NCI-H345 (cell line): ENCODE measurements around the gene ZNF439.
"Not testable (repeated sequence)": the region's sequence is repeated elsewhere in the genome, so short reads cannot be mapped to it uniquely, and the experiment has no call there.

Source experiments
- DNase-seq: peaks from one replicate; lab custom pipeline; 2025; lab: John Stamatoyannopoulos, UW

The ZNF439 gene

GRCh38 chr19:11848594-11849469 is at the start of gene ZNF439:
TSS of gene ZNF439 (plus strand) at chr19:11848726. CDS start at chr19:11848868, 142 bp downstream.
- peak; percentile 68 for DNase-seq

DNA sequence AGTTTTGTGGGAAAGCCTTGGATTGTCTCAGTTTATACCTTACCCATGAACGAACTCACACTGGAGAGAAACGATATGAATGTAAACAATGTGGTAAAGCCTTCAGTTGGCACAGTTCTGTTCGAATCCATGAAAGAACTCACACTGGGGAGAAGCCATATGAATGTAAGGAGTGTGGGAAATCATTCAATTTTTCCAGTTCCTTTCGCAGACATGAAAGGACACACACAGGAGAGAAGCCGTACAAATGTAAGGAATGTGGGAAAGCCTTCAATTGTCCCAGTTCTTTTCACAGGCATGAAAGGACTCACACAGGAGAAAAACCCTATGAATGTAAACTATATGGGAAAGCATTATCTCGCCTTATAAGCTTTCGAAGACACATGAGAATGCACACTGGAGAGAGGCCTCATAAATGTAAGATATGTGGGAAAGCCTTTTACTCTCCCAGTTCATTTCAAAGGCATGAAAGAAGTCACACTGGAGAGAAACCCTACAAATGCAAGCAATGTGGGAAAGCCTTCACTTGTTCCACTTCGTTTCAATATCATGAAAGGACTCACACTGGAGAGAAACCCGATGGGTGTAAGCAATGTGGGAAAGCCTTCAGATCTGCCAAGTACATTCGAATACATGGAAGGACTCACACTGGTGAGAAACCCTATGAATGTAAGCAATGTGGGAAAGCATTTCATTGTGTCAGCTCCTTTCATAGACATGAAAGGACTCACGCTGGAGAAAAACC is 42.0 kb upstream of the ZNF439 start:
- no peak for DNase-seq

GRCh38 chr19:11807099-11807380 is 41.5 kb upstream of the ZNF439 start:
- DNase-seq: no peak

DNA sequence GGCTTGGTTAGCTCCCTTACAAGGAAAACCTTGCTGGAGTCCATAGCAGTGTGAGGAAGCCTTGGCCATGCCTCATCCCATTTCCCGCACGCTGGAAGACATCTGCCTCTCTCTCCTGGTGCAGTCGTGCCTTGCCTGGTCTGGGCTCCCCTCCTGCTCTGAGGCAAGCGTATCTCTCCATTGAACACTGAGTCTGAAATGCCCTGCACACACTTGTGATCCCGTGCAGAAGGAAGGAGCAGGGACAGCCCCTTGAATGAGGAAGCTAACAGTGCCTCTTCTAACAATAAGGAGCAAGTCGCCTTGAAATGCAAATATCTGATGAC is 34.9 kb upstream of the ZNF439 start:
- no peak for DNase-seq

GRCh38 chr19:11814029-11814699 is 34.4 kb upstream of the ZNF439 start, which contains the start of gene ZNF440:
TSS of gene ZNF440 (plus strand) at chr19:11814273. CDS start at chr19:11814448, 175 bp downstream.
- peak; percentile 61 for DNase-seq

- DNase-seq: no peak
Measured at GRCh38 chr19:11814700-11815035, 33.9 kb upstream of the ZNF439 start.

DNA sequence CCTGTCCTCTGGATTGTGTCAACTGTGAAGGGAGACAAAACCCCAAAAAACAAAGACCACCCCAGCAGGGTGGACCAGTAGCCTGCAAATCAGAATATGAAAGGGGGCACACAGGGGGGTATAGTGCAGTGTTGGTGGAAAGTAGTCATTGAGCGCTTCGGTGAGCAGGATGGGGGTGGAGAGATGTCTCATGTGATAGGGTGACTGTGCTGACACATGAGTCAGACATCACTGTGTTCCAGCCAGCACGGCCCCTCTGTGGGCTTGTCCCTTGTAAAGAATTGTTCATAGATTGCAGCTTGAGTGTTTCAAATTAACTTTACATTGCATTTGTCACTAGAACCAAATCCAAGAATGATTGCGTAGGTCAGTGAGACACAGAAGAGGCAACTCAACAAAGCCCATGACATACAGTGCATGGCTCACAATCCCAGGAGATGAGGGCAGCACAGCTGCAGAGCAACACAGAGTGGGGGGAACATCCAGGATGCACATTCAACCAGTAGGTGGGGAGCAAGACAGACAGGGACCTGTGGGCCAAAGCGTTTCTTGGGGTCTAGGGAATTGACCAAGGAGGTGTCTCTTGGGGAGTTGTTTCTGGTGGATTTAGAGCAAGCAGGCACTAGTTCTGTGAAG is 26.9 kb upstream of the ZNF439 start:
- no peak for DNase-seq

DNA sequence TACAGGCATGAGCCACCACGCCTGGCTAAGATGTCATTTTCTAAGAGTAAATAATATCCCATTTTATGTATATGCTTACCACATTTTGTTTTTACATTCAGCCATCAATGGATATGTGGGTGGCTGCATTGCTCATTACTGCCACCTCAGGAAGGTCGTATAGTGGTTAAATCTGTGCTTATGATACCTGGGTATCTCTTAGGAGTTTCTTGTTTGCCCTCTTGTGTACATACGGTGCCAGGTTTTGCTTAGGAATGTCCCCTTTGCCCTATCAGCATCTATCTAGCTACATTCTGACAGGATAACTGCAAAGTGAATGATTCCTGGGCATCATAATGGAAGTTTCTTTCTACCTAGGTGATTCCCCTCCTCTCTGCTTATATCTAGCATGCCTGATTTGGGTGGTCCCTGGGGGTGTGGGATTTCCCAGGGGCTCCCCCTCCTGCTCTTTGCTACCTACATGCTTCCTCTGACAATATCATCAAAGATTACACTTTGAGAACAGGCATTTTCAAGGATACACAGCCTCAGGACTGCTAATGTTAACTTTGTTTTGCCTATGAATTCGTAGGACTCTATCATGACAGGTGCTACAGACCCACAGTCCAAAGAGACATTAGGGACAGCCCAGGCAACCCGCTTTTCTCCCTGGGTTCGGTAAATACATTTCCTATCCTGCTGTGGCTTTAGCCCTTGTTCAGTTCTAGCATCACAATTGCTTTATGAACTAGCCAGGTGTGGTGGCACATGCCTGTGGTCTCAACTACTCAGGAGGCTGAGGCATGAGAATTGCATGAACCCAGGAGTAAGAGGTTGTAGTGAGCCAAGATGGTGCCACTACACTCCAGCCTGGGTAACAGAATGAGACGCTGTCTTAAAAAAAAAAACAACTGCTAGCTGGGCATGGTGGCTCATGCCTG is 19.3 kb upstream of the ZNF439 start:
- not testable (repeated sequence) for DNase-seq

- no peak for DNase-seq
Measured at GRCh38 chr19:11832253-11832912, 16.1 kb upstream of the ZNF439 start.

DNA sequence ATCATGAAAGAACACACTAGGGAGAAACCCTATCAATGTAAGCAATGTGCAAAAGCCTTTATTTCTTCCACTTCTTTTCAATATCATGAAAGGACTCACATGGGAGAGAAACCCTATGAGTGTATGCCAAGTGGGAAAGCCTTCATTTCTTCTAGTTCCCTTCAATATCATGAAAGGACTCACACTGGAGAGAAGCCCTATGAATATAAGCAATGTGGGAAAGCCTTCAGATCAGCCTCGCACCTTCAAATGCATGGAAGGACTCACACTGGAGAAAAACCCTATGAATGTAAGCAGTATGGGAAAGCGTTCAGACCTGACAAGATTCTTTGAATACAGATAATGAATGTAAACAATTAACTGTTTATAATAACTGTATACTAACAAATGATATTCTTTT is 15.0 kb upstream of the ZNF439 start:
- no peak for DNase-seq

GRCh38 chr19:11835626-11836066 is 12.9 kb upstream of the ZNF439 start:
- not testable (repeated sequence) for DNase-seq

- no peak for DNase-seq
Measured at GRCh38 chr19:11843722-11844121, 4.8 kb upstream of the ZNF439 start.

DNA sequence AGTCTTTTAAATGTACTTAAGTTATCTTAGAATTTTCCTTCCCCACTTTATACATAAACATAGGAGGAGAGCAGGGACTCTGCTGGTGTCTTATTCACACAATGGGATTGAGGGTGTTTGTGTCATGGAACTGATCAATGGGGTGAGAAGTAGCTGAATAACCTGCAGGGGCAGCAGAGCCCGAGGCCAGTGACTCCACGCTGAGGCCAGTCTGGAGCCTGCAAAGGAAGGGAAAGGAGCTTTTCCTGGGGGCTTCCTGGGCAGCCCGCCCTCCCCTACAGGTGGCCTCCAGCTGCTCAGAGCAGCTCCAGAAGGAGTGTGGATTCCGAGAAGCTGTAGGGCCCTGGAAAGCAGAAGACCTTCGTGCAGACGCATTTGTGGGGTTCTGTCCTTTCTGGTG is 911 bp upstream of the ZNF439 start:
- not testable (repeated sequence) for DNase-seq

DNA sequence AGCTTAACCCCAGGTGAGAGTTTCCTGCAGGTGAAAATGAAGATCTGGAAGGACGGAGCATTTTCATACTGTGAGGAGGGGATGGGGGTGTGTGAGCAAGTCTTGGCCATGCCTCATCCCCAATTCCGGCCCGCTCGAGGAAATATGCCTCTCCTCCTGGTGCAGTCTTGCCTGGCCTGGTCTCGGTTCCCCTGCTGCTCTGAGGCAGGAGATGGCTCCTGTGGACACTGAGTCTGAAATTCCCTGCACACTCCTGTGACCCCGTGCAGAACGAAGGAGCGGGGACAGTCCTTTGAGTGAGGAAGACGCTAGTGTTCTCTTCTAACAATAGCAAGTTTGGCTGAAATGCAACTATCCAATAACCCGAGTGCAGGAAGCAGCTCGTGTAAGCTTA is 329 bp upstream of the ZNF439 start:
- no peak for DNase-seq

DNA sequence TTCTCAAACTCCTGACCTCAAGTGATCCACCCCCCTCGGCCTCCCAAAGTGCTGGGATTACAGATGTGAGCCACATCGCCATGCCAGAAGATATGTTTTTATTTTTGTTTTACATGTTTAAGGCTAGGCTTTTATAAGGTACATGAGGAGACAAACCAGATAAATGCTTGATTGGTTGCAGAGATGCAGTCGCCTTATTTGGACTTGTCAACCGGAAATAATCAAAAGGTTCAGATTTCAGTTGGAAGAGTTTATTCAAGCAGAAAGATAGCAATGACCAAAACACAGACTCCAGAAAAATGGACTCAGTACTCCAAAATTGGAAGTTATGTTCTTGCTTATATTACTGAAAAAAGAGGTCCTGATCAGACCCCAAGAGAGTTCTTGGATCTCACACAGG is 1.8 kb downstream of the ZNF439 start:
- DNase-seq: not testable (repeated sequence)

GRCh38 chr19:11853358-11853757 is 4.8 kb downstream of the ZNF439 start:
- no peak for DNase-seq

DNA sequence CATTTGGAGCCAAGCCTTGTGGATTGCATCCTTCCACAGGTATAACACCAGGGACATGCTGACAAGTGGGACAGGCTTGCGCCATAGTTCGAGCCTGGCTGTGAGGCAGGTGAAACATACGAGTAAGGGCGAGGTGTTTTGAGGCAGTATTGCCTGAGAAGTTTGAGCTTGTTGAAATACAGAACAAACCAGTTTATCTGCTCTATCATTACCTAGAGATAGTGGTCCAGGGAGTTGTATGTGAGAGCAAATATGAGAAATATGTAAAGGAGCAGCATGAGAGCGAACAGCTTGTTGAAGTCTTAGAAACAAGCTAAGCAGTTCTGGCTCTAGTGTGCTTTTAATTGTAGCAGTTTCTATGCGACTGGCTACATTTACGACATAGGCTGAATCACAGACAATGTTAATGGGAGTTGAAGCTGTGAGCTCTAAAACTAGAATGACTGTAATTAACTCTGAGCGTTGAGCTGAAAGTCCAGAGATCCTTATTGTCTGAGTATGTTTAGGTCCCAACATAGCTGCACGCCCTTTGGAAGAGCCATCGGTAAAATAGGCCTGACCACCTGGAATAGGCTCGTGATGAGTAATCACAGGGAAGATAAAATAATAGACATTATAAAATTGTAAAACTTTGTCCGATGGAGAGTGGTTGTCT is 8.2 kb downstream of the ZNF439 start:
- no peak for DNase-seq

DNA sequence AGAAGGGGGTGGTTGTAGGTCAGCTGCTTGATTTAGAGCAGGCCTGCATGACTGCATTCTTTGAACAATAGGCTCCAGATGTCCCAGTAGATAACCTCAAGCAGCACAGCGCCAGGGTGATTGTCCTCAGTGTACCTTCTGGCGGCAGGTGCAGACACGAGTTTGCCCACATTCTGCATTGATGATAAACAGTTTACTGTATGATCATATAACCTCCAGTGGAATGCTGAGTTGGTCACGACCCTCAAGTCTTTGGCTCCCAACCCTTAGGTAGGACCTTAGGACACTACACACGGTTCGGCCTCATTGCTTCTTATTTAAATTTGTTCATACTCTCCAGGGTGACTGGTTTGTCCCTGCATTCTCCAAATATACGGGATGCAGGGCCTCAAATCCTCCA is 12.2 kb downstream of the ZNF439 start:
- DNase-seq: no peak

DNA sequence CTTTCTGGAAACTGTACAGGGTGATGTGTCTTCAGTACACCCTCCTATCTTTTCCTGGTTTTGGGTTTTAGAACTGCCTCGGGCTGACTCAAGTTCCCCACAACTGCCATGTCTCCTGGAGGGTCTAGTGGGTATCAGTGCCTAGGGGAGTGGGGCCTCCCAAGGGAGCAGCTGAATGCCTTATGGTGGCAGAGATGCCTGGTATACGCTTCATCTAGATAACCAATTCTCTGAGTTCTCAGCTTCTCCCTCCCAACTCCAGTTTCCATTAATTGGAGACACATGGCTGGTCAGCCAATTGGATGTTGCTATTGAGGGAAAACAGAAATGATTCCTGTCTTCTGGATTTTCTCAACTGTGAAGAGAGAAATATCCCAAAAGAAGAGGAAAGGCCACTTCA is 12.8 kb downstream of the ZNF439 start:
- DNase-seq: no peak

GRCh38 chr19:11867766-11868165 is 19.2 kb downstream of the ZNF439 start:
- DNase-seq: not testable (repeated sequence)
